ENCODE measurements around the gene PBRM1. TPM values are rescaled to one million over a fixed set of nuclear protein-coding genes. Genes with fewer than 3 reads are reported as not detected.

Gene PBRM1
- total RNA-seq, 1 donor from 2014 or later = 116 TPM

- Mint-ChIP-seq H3K27me3 (ENCODE audit: insufficient read depth, low read depth) (no peaks in the 10 kb centered on the region), H3K9me3 (no peaks in the 10 kb centered on the region), H3K4me1 (no peaks in the 10 kb centered on the region), H3K4me3 (no peak overlapping the region), H3K27ac (no peak overlapping the region), H3K36me3 (peaks cover 14% of the 10 kb centered on the region)
- Histone ChIP-seq H3K4me2 (no peak overlapping the region), H4K20me1 (ENCODE audit: low read depth) (peaks cover 9% of the 10 kb centered on the region), H3K9me3 (ENCODE audit: low read depth) (no peaks in the 10 kb centered on the region), H3K4me3 (no peak overlapping the region), H3K4me1 (no peaks in the 10 kb centered on the region), H3K36me3 (peaks cover 13% of the 10 kb centered on the region), H3K27me3 (no peaks in the 10 kb centered on the region), H2AFZ (replicated peaks) (no peak overlapping the region), H3K9ac (no peak overlapping the region), H3K27ac (no peak overlapping the region), H3K79me2 (ENCODE audit: low read depth) (peaks cover 6% of the 10 kb centered on the region), H3F3A (ENCODE audit: low read depth) (peaks cover 36% of the 10 kb centered on the region)
- no peak for DNase-seq (ENCODE audit: low spot score)
- no peak for TF ChIP-seq EZH2 (IDR thresholded peaks at IDR 0.05)
- TF ChIP-seq EZH2phosphoT487 (IDR thresholded peaks at IDR 0.05) = no peak
- no peak for TF ChIP-seq CTCF (IDR thresholded peaks at IDR 0.05)
Measured at GRCh38 chr3:52547143-52547542, 138.6 kb downstream of the PBRM1 start.

GRCh38 chr3:52546111-52546901 is 139.4 kb downstream of the PBRM1 start:
- H3K36me3 Mint-ChIP-seq = peaks cover 14% of the 10 kb centered on the region
- H3K9ac ChIP-seq = no peak overlapping the region
- H3K4me1 ChIP-seq = no peaks in the 10 kb centered on the region
- H3K4me3 ChIP-seq = no peak overlapping the region
- peaks cover 13% of the 10 kb centered on the region for H3K79me2 ChIP-seq (ENCODE audit: low read depth)
- peaks cover 40% of the 10 kb centered on the region for H3F3A ChIP-seq (ENCODE audit: low read depth)
- H3K9me3 ChIP-seq (ENCODE audit: low read depth) = no peaks in the 10 kb centered on the region
- no peaks in the 10 kb centered on the region for H3K4me1 Mint-ChIP-seq
- no peak overlapping the region for H3K4me3 Mint-ChIP-seq
- peak overlapping the region; percentile 55 for H3K27ac ChIP-seq
- peaks cover 14% of the 10 kb centered on the region for H4K20me1 ChIP-seq (ENCODE audit: low read depth)
- peaks cover 13% of the 10 kb centered on the region for H3K36me3 ChIP-seq
- TF ChIP-seq EZH2 (IDR thresholded peaks at IDR 0.05) = no peak
- no peak for TF ChIP-seq EZH2phosphoT487 (IDR thresholded peaks at IDR 0.05)
- TF ChIP-seq CTCF (IDR thresholded peaks at IDR 0.05) = no peak
- no peak overlapping the region for H3K4me2 ChIP-seq
- no peak overlapping the region for H2AFZ ChIP-seq (replicated peaks)
- no peaks in the 10 kb centered on the region for H3K9me3 Mint-ChIP-seq
- no peaks in the 10 kb centered on the region for H3K27me3 ChIP-seq
- DNase-seq (ENCODE audit: low spot score) = no peak
- H3K27ac Mint-ChIP-seq = no peak overlapping the region
- H3K27me3 Mint-ChIP-seq (ENCODE audit: insufficient read depth, low read depth) = peaks cover 2% of the 10 kb centered on the region

DNA sequence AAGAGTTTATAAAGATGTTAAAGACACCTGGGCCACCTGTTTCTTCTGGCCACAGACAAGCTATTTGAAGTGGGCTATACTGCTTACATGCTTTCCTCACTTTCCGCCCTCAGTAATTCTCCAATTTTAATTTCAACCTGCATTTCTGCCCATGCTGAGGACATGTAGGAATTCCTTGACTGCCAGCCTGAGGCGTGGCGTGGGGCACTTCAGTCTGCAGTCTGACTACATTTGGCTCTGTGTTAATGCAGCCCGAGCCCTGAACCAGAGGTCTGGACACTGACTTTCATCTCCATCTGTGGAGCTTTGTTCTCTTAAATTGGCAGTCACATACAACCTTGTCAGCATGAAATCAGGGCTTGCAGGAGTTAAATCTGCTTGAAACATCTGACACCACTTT is 140.8 kb downstream of the PBRM1 start:
- Histone ChIP-seq H4K20me1 (ENCODE audit: low read depth) (peaks cover 18% of the 10 kb centered on the region), H3K27ac (peak overlapping the region; percentile 43), H2AFZ (replicated peaks) (no peak overlapping the region), H3K79me2 (ENCODE audit: low read depth) (peaks cover 24% of the 10 kb centered on the region), H3K9me3 (ENCODE audit: low read depth) (no peaks in the 10 kb centered on the region), H3K9ac (peak overlapping the region; percentile 2), H3K36me3 (peaks cover 13% of the 10 kb centered on the region), H3K4me2 (no peak overlapping the region), H3F3A (ENCODE audit: low read depth) (peaks cover 46% of the 10 kb centered on the region), H3K4me3 (no peak overlapping the region), H3K27me3 (no peaks in the 10 kb centered on the region), H3K4me1 (no peaks in the 10 kb centered on the region)
- Mint-ChIP-seq H3K27me3 (ENCODE audit: insufficient read depth, low read depth) (peaks cover 2% of the 10 kb centered on the region), H3K27ac (no peak overlapping the region), H3K36me3 (peaks cover 11% of the 10 kb centered on the region), H3K4me1 (no peaks in the 10 kb centered on the region), H3K9me3 (no peaks in the 10 kb centered on the region), H3K4me3 (no peak overlapping the region)
- DNase-seq (ENCODE audit: low spot score) = no peak
- TF ChIP-seq CTCF (IDR thresholded peaks at IDR 0.05) (no peak), EZH2 (IDR thresholded peaks at IDR 0.05) (no peak), EZH2phosphoT487 (IDR thresholded peaks at IDR 0.05) (no peak)

Measured in neural progenitor cell (in vitro differentiated cells).